Muscle of leg (tissue), 11 donors: ENCODE results near the gene SLC22A23. TPM values are rescaled to one million over a fixed set of nuclear protein-coding genes. Genes with fewer than 3 reads are reported as not detected.

ENCODE experiments used
- DNase-seq: peaks from one replicate; pipeline ENCODE4 v3.0.0; 2013
- H3K27ac ChIP-seq: one replicate; pipeline ENCODE4 v1.5.1; 2013; ENCODE audit warnings: mild to moderate bottlenecking, low read length, control low read depth
- H3K27me3 ChIP-seq: one replicate; pipeline ENCODE4 v1.6.1; 2013; ENCODE audit warnings: low read length; ENCODE audit not compliant: control insufficient read depth, insufficient read depth
- H3K36me3 ChIP-seq: one replicate; pipeline ENCODE4 v1.6.1; 2013; ENCODE audit warnings: low read length; ENCODE audit not compliant: control insufficient read depth, insufficient read depth
- H3K4me1 ChIP-seq: one replicate; pipeline ENCODE4 v1.6.1; 2013; ENCODE audit warnings: low read length; ENCODE audit not compliant: control insufficient read depth, insufficient read depth
- H3K4me3 ChIP-seq: one replicate; pipeline ENCODE4 v1.5.1; 2013; ENCODE audit warnings: low read length, control low read depth
- H3K9me3 ChIP-seq: replicated peaks from 2 replicates; pipeline ENCODE4 v1.6.1; 2013; ENCODE audit warnings: low read depth, low read length; ENCODE audit not compliant: control insufficient read depth
- whole genome bisulfite sequencing: methylation state at CpG from one replicate; pipeline ENCODE4 v1.1.5; 2013; ENCODE audit warnings: missing lambda C conversion rate; ENCODE audit not compliant: insufficient coverage; 5-methylcytosine and 5-hydroxymethylcytosine counted together
- polyA plus RNA-seq, 8 donors: library from polyadenylated mRNA; unstranded; fragments of 120-200 nt; gene quantifications; one replicate each; pipeline versions ENCODE4 v1.2.1 to v1.2.3, GENCODE V29; 2013; ENCODE audit warnings: inconsistent platforms in 1 of 8, low replicate concordance in 1 of 8; ENCODE audit not compliant: insufficient read length in 8 of 8, insufficient read depth in 1 of 8
- total RNA-seq: library from RNA; stranded (reverse); fragments of 120-200 nt; gene quantifications from one replicate; pipeline ENCODE4 v1.2.4, GENCODE V29; 2013

Gene SLC22A23
- total and polyA plus RNA-seq, 9 donors, result 1.1 to 6.2 (median 2.7) TPM

GRCh38 chr6:3314176-3314575 is 142.7 kb downstream of the SLC22A23 start:
- 100% methylated on average over 3 of the region's 7 CpGs for WGBS
- Histone ChIP-seq H3K9me3 (no peaks in the 10 kb centered on the region), H3K4me3 (no peak overlapping the region), H3K27ac (no peak overlapping the region), H3K27me3 (peaks cover 14% of the 10 kb centered on the region), H3K36me3 (no peaks in the 10 kb centered on the region), H3K4me1 (peaks cover 42% of the 10 kb centered on the region)
- DNase-seq, result no peak

- peaks cover 12% of the 10 kb centered on the region for H3K27me3 ChIP-seq
- H3K4me3 ChIP-seq, result no peak overlapping the region
- peak; percentile 77 for DNase-seq
- no peak overlapping the region for H3K27ac ChIP-seq
- no peaks in the 10 kb centered on the region for H3K36me3 ChIP-seq
- no peaks in the 10 kb centered on the region for H3K9me3 ChIP-seq
- 50% methylated on average over 6 of the region's 11 CpGs for WGBS
- peaks cover 43% of the 10 kb centered on the region for H3K4me1 ChIP-seq
These were observed 144.1 kb downstream of the SLC22A23 start for GRCh38 chr6:3312604-3313231.

- Histone ChIP-seq H3K36me3 (no peaks in the 10 kb centered on the region), H3K9me3 (no peaks in the 10 kb centered on the region), H3K4me3 (no peak overlapping the region), H3K4me1 (peaks cover 43% of the 10 kb centered on the region), H3K27ac (no peak overlapping the region), H3K27me3 (peaks cover 6% of the 10 kb centered on the region)
- DNase-seq, result no peak
- 98% methylated on average over 6 of the region's 6 CpGs for WGBS
These were observed 145.0 kb downstream of the SLC22A23 start for GRCh38 chr6:3311826-3312225.

GRCh38 chr6:3310703-3311102 is 146.1 kb downstream of the SLC22A23 start:
- Histone ChIP-seq H3K4me1 (peaks cover 46% of the 10 kb centered on the region), H3K4me3 (no peak overlapping the region), H3K36me3 (no peaks in the 10 kb centered on the region), H3K27ac (no peak overlapping the region), H3K9me3 (peaks cover 4% of the 10 kb centered on the region), H3K27me3 (peaks cover 6% of the 10 kb centered on the region)
- DNase-seq, result peak; percentile 78
- WGBS, result 68% methylated on average over 8 of the region's 9 CpGs

- no peak overlapping the region for H3K4me3 ChIP-seq
- no peaks in the 10 kb centered on the region for H3K36me3 ChIP-seq
- peaks cover 4% of the 10 kb centered on the region for H3K9me3 ChIP-seq
- H3K4me1 ChIP-seq, result peaks cover 43% of the 10 kb centered on the region
- WGBS, result 93% methylated on average over 3 of the region's 6 CpGs
- DNase-seq, result no peak
- peaks cover 7% of the 10 kb centered on the region for H3K27me3 ChIP-seq
- no peak overlapping the region for H3K27ac ChIP-seq
These were observed 146.8 kb downstream of the SLC22A23 start for GRCh38 chr6:3310051-3310448.

- peaks cover 7% of the 10 kb centered on the region for H3K27me3 ChIP-seq
- H3K4me1 ChIP-seq, result peaks cover 43% of the 10 kb centered on the region
- 80% methylated on average over 11 of the region's 11 CpGs for WGBS
- H3K27ac ChIP-seq, result no peak overlapping the region
- peaks cover 4% of the 10 kb centered on the region for H3K9me3 ChIP-seq
- no peak for DNase-seq
- no peaks in the 10 kb centered on the region for H3K36me3 ChIP-seq
- no peak overlapping the region for H3K4me3 ChIP-seq
These were observed 147.3 kb downstream of the SLC22A23 start for GRCh38 chr6:3309391-3310050.

GRCh38 chr6:3308106-3308505 is 148.7 kb downstream of the SLC22A23 start:
- H3K9me3 ChIP-seq, result peaks cover 4% of the 10 kb centered on the region
- no peak overlapping the region for H3K4me3 ChIP-seq
- H3K27me3 ChIP-seq, result peaks cover 7% of the 10 kb centered on the region
- no peaks in the 10 kb centered on the region for H3K36me3 ChIP-seq
- no peak overlapping the region for H3K27ac ChIP-seq
- no peak for DNase-seq
- peaks cover 43% of the 10 kb centered on the region for H3K4me1 ChIP-seq
- WGBS, result 95% methylated on average over 7 of the region's 10 CpGs

- Histone ChIP-seq H3K9me3 (peaks cover 4% of the 10 kb centered on the region), H3K27ac (no peak overlapping the region), H3K27me3 (peaks cover 7% of the 10 kb centered on the region), H3K4me3 (no peak overlapping the region), H3K4me1 (peaks cover 37% of the 10 kb centered on the region), H3K36me3 (no peaks in the 10 kb centered on the region)
- DNase-seq, result no peak
- WGBS, result 95% methylated on average over 10 of the region's 12 CpGs
These were observed 149.4 kb downstream of the SLC22A23 start for GRCh38 chr6:3307436-3307835.

- Histone ChIP-seq H3K4me3 (no peak overlapping the region), H3K4me1 (peaks cover 31% of the 10 kb centered on the region), H3K27ac (no peak overlapping the region), H3K9me3 (peaks cover 5% of the 10 kb centered on the region), H3K36me3 (no peaks in the 10 kb centered on the region), H3K27me3 (peaks cover 7% of the 10 kb centered on the region)
- WGBS, result 86% methylated on average over 9 of the region's 10 CpGs
- DNase-seq, result no peak
These were observed 150.0 kb downstream of the SLC22A23 start for GRCh38 chr6:3306848-3307247.

- peaks cover 7% of the 10 kb centered on the region for H3K9me3 ChIP-seq
- no peaks in the 10 kb centered on the region for H3K36me3 ChIP-seq
- no peak overlapping the region for H3K27ac ChIP-seq
- WGBS, result no CpG with 5 or more reads among the region's 3 CpGs
- H3K27me3 ChIP-seq, result peaks cover 7% of the 10 kb centered on the region
- peaks cover 24% of the 10 kb centered on the region for H3K4me1 ChIP-seq
- H3K4me3 ChIP-seq, result no peak overlapping the region
- no peak for DNase-seq
These were observed 151.0 kb downstream of the SLC22A23 start for GRCh38 chr6:3305831-3306230.
